Activated CD8-positive, alpha-beta T cell treated with anti-CD3 and anti-CD28 coated beads, Interleukin-2, amount 10 ng/mL, durations not matched to agents 7 days and 5 days (primary cell): ENCODE measurements around the gene TMEM9B. TPM values are rescaled to one million over a fixed set of nuclear protein-coding genes. Genes with fewer than 3 reads are reported as not detected.
"Not testable (repeated sequence)": the region's sequence is repeated elsewhere in the genome, so short reads cannot be mapped to it uniquely, and the experiment has no call there.

ENCODE experiments used
- ATAC-seq: fragments of 150-1000 bp; cut with Tn5 transposase; one replicate; pipeline ENCODE4 v1.10.0; 2021; ENCODE audit warnings: moderate library complexity
- CTCF ChIA-PET: fragments of 350-600 bp; sonication (Branson Sonifier 250); formaldehyde crosslinking; loops from one replicate; lab custom pipeline; 2021; ENCODE audit warnings: antibody characterized with exemption; lab: Charles Lee
- POLR2A ChIA-PET: fragments of 350-600 bp; sonication (Branson Sonifier 250); formaldehyde crosslinking; loops from one replicate; lab custom pipeline; 2021; ENCODE audit warnings: antibody characterized with exemption; lab: Charles Lee
- DNase-seq: peaks from one replicate; pipeline ENCODE4 v3.0.0-alpha.2; 2020
- H3K27ac Mint-ChIP-seq: one replicate; pipeline ENCODE4 v1.8.0; 2021; ENCODE audit warnings: mild to moderate bottlenecking, mixed read lengths
- H3K27me3 Mint-ChIP-seq: one replicate; pipeline ENCODE4 v1.8.0; 2021; ENCODE audit warnings: low read depth, mixed read lengths
- H3K36me3 Mint-ChIP-seq: one replicate; pipeline ENCODE4 v1.8.0; 2021; ENCODE audit warnings: low read depth, mixed read lengths
- H3K4me1 Mint-ChIP-seq: one replicate; pipeline ENCODE4 v1.8.0; 2021; ENCODE audit warnings: low read depth, mixed read lengths
- H3K4me3 Mint-ChIP-seq: one replicate; pipeline ENCODE4 v1.8.0; 2021; ENCODE audit warnings: mild to moderate bottlenecking, mixed read lengths
- H3K9me3 Mint-ChIP-seq: one replicate; pipeline ENCODE4 v1.8.0; 2022; ENCODE audit warnings: mixed read lengths; ENCODE audit not compliant: insufficient read depth
- total RNA-seq, 2 experiments: library from RNA; stranded (reverse); gene quantifications; one replicate each; pipeline ENCODE4 v1.2.3, GENCODE V29; 2021

TMEM9B gene
- 10 to 100 TPM; 28.9 to 30.9 TPM for total RNA-seq

- ChIA-PET POLR2A (interaction anchor here (0.6 to 2.2 kb wide), 14 partner anchors 15 to 313 kb away, joined by 3 to 10 read pairs (median 4); partner anchors contain the start of genes AKIP1, RPL27A and TRIM66), CTCF (interaction anchor here (1.1 to 3.0 kb wide), 5 partner anchors 33 to 542 kb away, joined by 3 to 21 read pairs (median 9); no protein-coding TSS in a partner anchor)
- peaks cover 4% of the 10 kb centered on the region for H3K36me3 Mint-ChIP-seq
- peak; percentile 89 for ATAC-seq
- H3K9me3 Mint-ChIP-seq, result no peaks in the 10 kb centered on the region
- peaks cover 27% of the 10 kb centered on the region for H3K4me1 Mint-ChIP-seq
- peak within 1 kb of the TSS; percentile 94 for H3K4me3 Mint-ChIP-seq
- DNase-seq, result peak; percentile 88
- no peaks in the 10 kb centered on the region for H3K27me3 Mint-ChIP-seq
- H3K27ac Mint-ChIP-seq, result peak within 1 kb of the TSS; percentile 94
Observed at GRCh38 chr11:8964324-8965320, at the start of gene TMEM9B. TSS of gene TMEM9B (minus strand) at chr11:8964442. CDS start at chr11:8964313, 129 bp downstream.

DNA sequence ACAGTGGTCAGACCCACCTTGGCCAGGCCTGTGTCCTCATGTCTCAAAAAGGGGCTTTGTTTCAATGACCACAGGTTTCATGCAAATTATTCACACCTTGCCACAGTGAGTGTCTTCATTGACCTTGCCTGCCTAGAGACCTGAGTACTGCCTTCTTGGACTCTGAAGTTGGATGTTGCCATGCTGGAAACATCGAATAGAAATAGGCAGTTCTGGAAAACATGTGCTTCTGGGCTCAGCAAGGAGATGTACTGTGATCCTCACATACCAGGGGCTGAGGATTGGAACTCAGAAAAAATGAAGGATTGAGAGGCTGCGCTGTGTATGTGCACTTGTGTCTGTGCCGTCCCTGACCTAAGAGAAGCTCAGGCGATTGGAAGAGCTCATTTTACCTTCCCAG, 49.1 kb upstream of the TMEM9B start:
- POLR2A ChIA-PET, result no interaction called here
- no peaks in the 10 kb centered on the region for H3K9me3 Mint-ChIP-seq
- H3K4me1 Mint-ChIP-seq, result peaks cover 20% of the 10 kb centered on the region

GRCh38 chr11:9009538-9009937, 45.3 kb upstream of the TMEM9B start:
- ATAC-seq, H3K4me3 Mint-ChIP-seq, POLR2A ChIA-PET, H3K4me1 Mint-ChIP-seq, H3K9me3 Mint-ChIP-seq, H3K36me3 Mint-ChIP-seq, CTCF ChIA-PET, H3K27ac Mint-ChIP-seq, DNase-seq: not testable (repeated sequence)
- peaks cover 68% of the 10 kb centered on the region for H3K27me3 Mint-ChIP-seq

More for the DNA sequence above, 49.1 kb upstream of the TMEM9B start:
- Mint-ChIP-seq H3K27ac (no peak overlapping the region), H3K36me3 (no peaks in the 10 kb centered on the region), H3K27me3 (peaks cover 34% of the 10 kb centered on the region), H3K4me3 (no peak overlapping the region)
- CTCF ChIA-PET, result interaction anchor here (1.0 to 6.9 kb wide), 4 partner anchors 37 to 494 kb away, joined by 3 to 149 read pairs (median 22); no protein-coding TSS in a partner anchor
- no peak for DNase-seq
- no peak for ATAC-seq

- H3K4me1 Mint-ChIP-seq, result peaks cover 5% of the 10 kb centered on the region
- POLR2A ChIA-PET, result no interaction called here
- no peaks in the 10 kb centered on the region for H3K36me3 Mint-ChIP-seq
- H3K27ac Mint-ChIP-seq, result no peak overlapping the region
- no peak for DNase-seq
- H3K9me3 Mint-ChIP-seq, result no peaks in the 10 kb centered on the region
- H3K27me3 Mint-ChIP-seq, result peaks cover 68% of the 10 kb centered on the region
- no peak overlapping the region for H3K4me3 Mint-ChIP-seq
- no peak for ATAC-seq
- CTCF ChIA-PET, result no interaction called here
Observed at GRCh38 chr11:9008661-9009060, 44.4 kb upstream of the TMEM9B start.

- Mint-ChIP-seq H3K27ac (no peak overlapping the region), H3K4me1 (peaks cover 8% of the 10 kb centered on the region), H3K27me3 (peaks cover 68% of the 10 kb centered on the region), H3K9me3 (no peaks in the 10 kb centered on the region), H3K36me3 (no peaks in the 10 kb centered on the region), H3K4me3 (no peak overlapping the region)
- POLR2A ChIA-PET, result no interaction called here
- CTCF ChIA-PET, result interaction anchor here (1.4 to 4.0 kb wide), 2 partner anchors 8 to 48 kb away, joined by 4 to 28 read pairs; no protein-coding TSS in a partner anchor
- DNase-seq (no peak), ATAC-seq (no peak)
Observed at GRCh38 chr11:9008011-9008550, 43.8 kb upstream of the TMEM9B start.

GRCh38 chr11:9005087-9005486, 40.8 kb upstream of the TMEM9B start:
- Mint-ChIP-seq H3K9me3 (no peaks in the 10 kb centered on the region), H3K36me3 (no peaks in the 10 kb centered on the region), H3K4me3 (peak overlapping the region; percentile 30), H3K27ac (no peak overlapping the region), H3K4me1 (peaks cover 17% of the 10 kb centered on the region), H3K27me3 (peaks cover 71% of the 10 kb centered on the region)
- ATAC-seq (no peak), DNase-seq (no peak)
- POLR2A ChIA-PET, result no interaction called here
- CTCF ChIA-PET, result interaction anchor here (4.0 kb wide), 1 partner anchor 11 kb away, joined by 28 read pairs; no protein-coding TSS in a partner anchor

DNA sequence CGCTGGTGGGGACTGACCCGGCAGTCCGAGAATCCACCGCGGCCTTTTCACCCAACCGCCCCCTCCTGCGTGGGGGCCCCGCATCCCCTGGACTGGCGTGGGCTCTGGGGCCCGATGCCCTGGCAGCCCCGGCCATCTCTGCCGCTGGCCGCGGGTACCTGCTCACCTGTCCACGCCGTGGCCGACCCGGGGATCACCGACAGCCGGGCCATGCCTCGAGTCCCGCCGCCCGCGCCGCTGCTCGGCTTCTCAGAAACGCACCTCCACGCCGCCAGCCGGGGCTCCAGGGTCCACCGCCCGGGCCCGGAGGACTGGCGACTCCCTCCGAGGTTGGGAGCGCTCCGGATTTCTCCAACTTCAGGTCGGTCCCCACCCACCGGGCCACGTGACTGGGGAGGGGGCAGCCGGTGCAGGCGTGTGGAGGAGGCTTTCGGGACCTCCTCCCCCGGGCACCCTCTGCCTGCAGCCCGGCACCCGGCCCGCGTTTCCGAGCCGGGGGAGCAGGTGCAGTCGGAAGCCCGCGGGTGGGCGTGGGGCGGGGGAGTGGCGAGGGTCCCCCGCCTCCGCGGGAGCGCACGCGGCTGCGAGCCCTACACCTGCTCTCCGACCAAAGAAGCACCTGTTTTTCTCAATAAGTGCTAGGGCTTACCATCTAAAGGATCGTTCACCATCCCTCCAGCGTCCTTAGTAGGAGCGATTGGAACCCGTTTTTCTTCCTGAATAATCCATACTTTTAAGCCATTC, 40.1 kb upstream of the TMEM9B start:
- ChIA-PET POLR2A (no interaction called here), CTCF (interaction anchor here (2.5 to 4.0 kb wide), 3 partner anchors 11 to 133 kb away, joined by 6 to 28 read pairs (median 12); no protein-coding TSS in a partner anchor)
- Mint-ChIP-seq H3K4me1 (peaks cover 17% of the 10 kb centered on the region), H3K36me3 (no peaks in the 10 kb centered on the region), H3K4me3 (peak overlapping the region; percentile 30), H3K27me3 (peaks cover 68% of the 10 kb centered on the region), H3K27ac (no peak overlapping the region), H3K9me3 (no peaks in the 10 kb centered on the region)
- ATAC-seq (no peak), DNase-seq (no peak)

- Mint-ChIP-seq H3K4me1 (peaks cover 17% of the 10 kb centered on the region), H3K4me3 (peak within 1 kb of the TSS; percentile 71), H3K27ac (no peak within 1 kb of the TSS), H3K36me3 (no peaks in the 10 kb centered on the region), H3K9me3 (no peaks in the 10 kb centered on the region), H3K27me3 (peaks cover 69% of the 10 kb centered on the region)
- CTCF ChIA-PET, result interaction anchor here (1.5 to 2.7 kb wide), 3 partner anchors 12 to 503 kb away, joined by 4 to 12 read pairs (median 6); no protein-coding TSS in a partner anchor
- ATAC-seq (peak; percentile 89), DNase-seq (peak; percentile 77)
- POLR2A ChIA-PET, result interaction anchor here (1.2 kb wide), 1 partner anchor 14 kb away, joined by 5 read pairs; no protein-coding TSS in a partner anchor
Observed at GRCh38 chr11:9003573-9004182, 39.4 kb upstream of the TMEM9B start, which contains the start of gene NRIP3. TSS of gene NRIP3 (minus strand) at chr11:9004001. CDS start at chr11:9003935, 66 bp downstream.

DNA sequence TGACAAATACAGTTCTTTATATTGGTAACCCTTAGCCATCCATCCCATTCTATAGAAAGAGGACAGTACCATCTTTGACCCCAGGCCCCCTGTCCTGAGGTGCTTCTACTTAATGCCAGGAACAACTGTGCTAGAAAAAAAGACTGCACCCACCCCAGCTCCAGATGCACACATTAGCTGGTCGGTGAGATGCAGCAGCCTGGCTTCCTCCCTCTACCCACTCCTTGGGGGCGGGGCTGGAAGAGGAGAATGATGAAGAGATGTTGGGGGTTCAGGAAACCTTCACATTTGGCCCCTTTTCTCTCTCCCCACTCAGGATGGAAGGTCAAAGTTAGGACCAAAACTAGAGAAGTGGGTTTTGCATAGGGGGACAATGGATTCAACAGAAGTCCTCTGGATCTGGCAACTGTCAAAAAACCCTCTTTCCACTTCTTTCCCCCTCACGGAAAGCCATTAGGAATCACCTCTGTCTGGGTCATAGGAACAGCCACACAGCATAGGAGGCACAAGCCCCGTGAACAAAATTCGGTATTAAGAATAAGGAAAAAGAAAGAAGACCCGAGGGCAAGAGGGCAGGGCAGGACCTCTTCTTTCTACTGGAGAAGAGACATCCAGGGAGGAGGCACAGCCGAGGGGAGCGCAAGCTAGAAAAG, 38.8 kb upstream of the TMEM9B start:
- ATAC-seq, result no peak

GRCh38 chr11:9001736-9002135, 37.5 kb upstream of the TMEM9B start:
- POLR2A ChIA-PET, result no interaction called here
- H3K27ac Mint-ChIP-seq, result no peak overlapping the region
- no peaks in the 10 kb centered on the region for H3K36me3 Mint-ChIP-seq
- peaks cover 56% of the 10 kb centered on the region for H3K27me3 Mint-ChIP-seq
- H3K4me1 Mint-ChIP-seq, result peaks cover 17% of the 10 kb centered on the region
- H3K9me3 Mint-ChIP-seq, result no peaks in the 10 kb centered on the region
- CTCF ChIA-PET, result interaction anchor here (2.5 to 2.7 kb wide), 2 partner anchors 14 to 136 kb away, joined by 6 to 12 read pairs; no protein-coding TSS in a partner anchor
- DNase-seq, result peak; percentile 41
- H3K4me3 Mint-ChIP-seq, result no peak overlapping the region
- no peak for ATAC-seq

More for the DNA sequence above, 38.8 kb upstream of the TMEM9B start:
- no peak for DNase-seq
- POLR2A ChIA-PET, result interaction anchor here (1.2 kb wide), 1 partner anchor 14 kb away, joined by 5 read pairs; no protein-coding TSS in a partner anchor
- Mint-ChIP-seq H3K9me3 (no peaks in the 10 kb centered on the region), H3K27ac (no peak overlapping the region), H3K4me1 (peaks cover 17% of the 10 kb centered on the region), H3K36me3 (no peaks in the 10 kb centered on the region), H3K27me3 (peaks cover 64% of the 10 kb centered on the region), H3K4me3 (peak overlapping the region; percentile 71)
- CTCF ChIA-PET, result interaction anchor here (1.5 to 2.7 kb wide), 3 partner anchors 13 to 503 kb away, joined by 4 to 12 read pairs (median 6); no protein-coding TSS in a partner anchor
